Activated T-cell treated with anti-CD3 and anti-CD28 coated beads, Interleukin-2, amount 50 U/mL, for 24 hours (primary cell): ENCODE results near the gene PDGFA.

ENCODE experiments used
- DNase-seq: peaks from one replicate; pipeline ENCODE4 v3.0.0-alpha.2; 2020
- H3K27ac Mint-ChIP-seq: 2 replicates; pipeline ENCODE4 v1.8.0; 2020; ENCODE audit warnings: mild to moderate bottlenecking, mixed read lengths
- H3K27me3 Mint-ChIP-seq: 2 replicates; pipeline ENCODE4 v1.8.0; 2020; ENCODE audit warnings: mixed read lengths
- H3K36me3 Mint-ChIP-seq: 2 replicates; pipeline ENCODE4 v1.8.0; 2020; ENCODE audit warnings: low read depth, mixed read lengths
- H3K4me1 Mint-ChIP-seq: 2 replicates; pipeline ENCODE4 v1.8.0; 2020; ENCODE audit warnings: low read depth, mixed read lengths
- H3K4me3 Mint-ChIP-seq: 2 replicates; pipeline ENCODE4 v1.8.0; 2020; ENCODE audit warnings: mild to moderate bottlenecking, moderate library complexity, mixed read lengths
- H3K9me3 Mint-ChIP-seq: 2 replicates; pipeline ENCODE4 v1.8.0; 2020; ENCODE audit warnings: mixed read lengths

PDGFA gene

DNA sequence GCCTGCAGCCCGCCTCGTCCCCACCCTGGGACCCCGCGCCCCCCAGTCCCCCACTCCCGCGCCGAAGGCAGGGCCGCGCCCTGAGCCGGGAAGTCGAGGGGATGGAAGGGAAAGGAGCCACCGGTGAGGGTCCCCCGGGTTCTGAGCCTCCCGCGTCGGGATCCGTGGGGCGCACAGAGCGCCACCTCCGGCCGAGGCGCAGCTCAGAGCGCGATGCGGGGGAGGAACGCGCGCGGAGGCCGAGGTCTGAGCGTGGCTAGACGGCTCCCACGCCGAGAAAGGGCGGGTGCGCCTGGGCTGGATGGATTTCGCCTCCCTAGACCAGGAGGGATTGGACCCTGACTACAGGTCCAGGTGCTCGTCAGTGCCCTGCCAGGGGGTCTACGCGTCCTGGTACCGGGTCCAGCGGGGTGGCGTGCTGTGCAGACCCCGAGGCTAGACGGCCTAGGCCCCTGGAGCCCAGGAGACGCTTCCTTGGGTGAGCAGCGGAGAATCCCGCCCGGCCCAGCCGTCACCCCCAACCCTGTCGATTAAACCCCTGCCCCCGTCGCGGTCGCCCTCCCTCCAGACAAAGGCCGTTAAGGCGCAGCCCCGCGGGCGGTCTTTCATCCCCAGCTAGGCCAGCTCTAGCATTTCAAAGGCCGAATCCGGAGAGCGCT is 986 bp upstream of the PDGFA start:
- peaks cover 58% of the 10 kb centered on the region for H3K27me3 Mint-ChIP-seq
- peak; percentile 45 for DNase-seq
- H3K4me3 Mint-ChIP-seq = no peak overlapping the region
- H3K36me3 Mint-ChIP-seq = no peaks in the 10 kb centered on the region
- no peak overlapping the region for H3K27ac Mint-ChIP-seq
- H3K4me1 Mint-ChIP-seq = peaks cover 19% of the 10 kb centered on the region
- no peaks in the 10 kb centered on the region for H3K9me3 Mint-ChIP-seq

GRCh38 chr7:518630-519483 is 789 bp downstream of the PDGFA start:
- Mint-ChIP-seq H3K27ac (no peak overlapping the region), H3K9me3 (no peaks in the 10 kb centered on the region), H3K4me1 (peaks cover 34% of the 10 kb centered on the region), H3K4me3 (peak overlapping the region; percentile 81), H3K27me3 (peaks cover 56% of the 10 kb centered on the region), H3K36me3 (peaks cover 3% of the 10 kb centered on the region)
- DNase-seq = peak; percentile 71

- H3K27me3 Mint-ChIP-seq = peaks cover 51% of the 10 kb centered on the region
- peak overlapping the region; percentile 76 for H3K27ac Mint-ChIP-seq
- H3K4me3 Mint-ChIP-seq = peak overlapping the region; percentile 81
- H3K4me1 Mint-ChIP-seq = peaks cover 39% of the 10 kb centered on the region
- peak; percentile 47 for DNase-seq
- peaks cover 7% of the 10 kb centered on the region for H3K36me3 Mint-ChIP-seq
- H3K9me3 Mint-ChIP-seq = no peaks in the 10 kb centered on the region
These were observed 1.6 kb downstream of the PDGFA start for GRCh38 chr7:517774-518629.

DNA sequence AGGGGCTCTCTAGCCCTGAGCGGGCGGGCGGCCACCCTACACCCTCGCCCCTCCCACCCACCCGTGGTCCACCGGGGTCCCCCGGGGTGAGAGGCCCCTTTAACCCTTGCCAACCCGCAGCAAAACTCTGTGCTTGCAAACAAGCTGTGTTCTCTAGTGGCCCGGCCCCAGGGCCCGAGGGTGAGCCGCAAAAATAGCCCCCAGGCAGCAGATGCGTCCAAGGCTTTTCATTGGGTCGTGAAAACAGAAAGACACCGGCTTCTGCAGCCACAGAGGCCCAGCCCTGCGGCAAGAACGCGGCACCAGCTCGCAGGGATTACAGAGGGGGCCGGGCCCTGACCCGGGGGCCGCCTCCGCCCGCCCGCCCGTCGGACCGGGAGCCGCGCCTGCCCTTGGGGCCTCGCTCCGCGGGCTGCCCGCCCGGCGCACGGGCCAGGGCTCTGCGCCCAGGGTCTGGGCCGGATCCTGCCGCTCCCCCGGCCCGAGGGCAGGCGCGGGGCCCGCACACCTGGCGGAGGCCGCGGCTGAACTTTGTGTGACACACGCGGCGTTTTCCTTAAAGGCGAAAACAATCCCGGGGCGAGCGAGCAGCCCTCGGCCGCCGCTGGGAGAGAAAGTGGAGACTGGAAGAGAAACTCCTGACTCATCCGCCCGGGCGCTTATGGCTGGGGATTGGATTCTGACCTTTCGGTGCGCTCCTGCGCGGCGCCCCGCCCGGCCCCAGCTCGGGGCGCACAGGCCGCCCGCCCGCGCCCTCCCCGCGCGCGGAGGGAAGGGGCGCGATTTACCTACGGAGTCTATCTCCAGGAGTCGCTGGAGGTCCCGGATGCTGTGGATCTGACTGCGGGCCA is 2.8 kb downstream of the PDGFA start:
- peak overlapping the region; percentile 43 for H3K4me3 Mint-ChIP-seq
- H3K9me3 Mint-ChIP-seq = no peaks in the 10 kb centered on the region
- H3K27me3 Mint-ChIP-seq = peaks cover 46% of the 10 kb centered on the region
- H3K27ac Mint-ChIP-seq = no peak overlapping the region
- H3K4me1 Mint-ChIP-seq = peaks cover 39% of the 10 kb centered on the region
- DNase-seq = peak; percentile 54
- peaks cover 7% of the 10 kb centered on the region for H3K36me3 Mint-ChIP-seq

GRCh38 chr7:516216-516605 is 3.4 kb downstream of the PDGFA start:
- H3K4me1 Mint-ChIP-seq = peaks cover 36% of the 10 kb centered on the region
- no peak for DNase-seq
- no peak overlapping the region for H3K27ac Mint-ChIP-seq
- H3K9me3 Mint-ChIP-seq = no peaks in the 10 kb centered on the region
- H3K36me3 Mint-ChIP-seq = peaks cover 7% of the 10 kb centered on the region
- peak overlapping the region; percentile 59 for H3K4me3 Mint-ChIP-seq
- peaks cover 40% of the 10 kb centered on the region for H3K27me3 Mint-ChIP-seq

GRCh38 chr7:515628-516027 is 4.0 kb downstream of the PDGFA start:
- Mint-ChIP-seq H3K27ac (no peak overlapping the region), H3K9me3 (no peaks in the 10 kb centered on the region), H3K36me3 (peaks cover 7% of the 10 kb centered on the region), H3K4me3 (no peak overlapping the region), H3K27me3 (peaks cover 34% of the 10 kb centered on the region), H3K4me1 (peaks cover 33% of the 10 kb centered on the region)
- DNase-seq = no peak

DNA sequence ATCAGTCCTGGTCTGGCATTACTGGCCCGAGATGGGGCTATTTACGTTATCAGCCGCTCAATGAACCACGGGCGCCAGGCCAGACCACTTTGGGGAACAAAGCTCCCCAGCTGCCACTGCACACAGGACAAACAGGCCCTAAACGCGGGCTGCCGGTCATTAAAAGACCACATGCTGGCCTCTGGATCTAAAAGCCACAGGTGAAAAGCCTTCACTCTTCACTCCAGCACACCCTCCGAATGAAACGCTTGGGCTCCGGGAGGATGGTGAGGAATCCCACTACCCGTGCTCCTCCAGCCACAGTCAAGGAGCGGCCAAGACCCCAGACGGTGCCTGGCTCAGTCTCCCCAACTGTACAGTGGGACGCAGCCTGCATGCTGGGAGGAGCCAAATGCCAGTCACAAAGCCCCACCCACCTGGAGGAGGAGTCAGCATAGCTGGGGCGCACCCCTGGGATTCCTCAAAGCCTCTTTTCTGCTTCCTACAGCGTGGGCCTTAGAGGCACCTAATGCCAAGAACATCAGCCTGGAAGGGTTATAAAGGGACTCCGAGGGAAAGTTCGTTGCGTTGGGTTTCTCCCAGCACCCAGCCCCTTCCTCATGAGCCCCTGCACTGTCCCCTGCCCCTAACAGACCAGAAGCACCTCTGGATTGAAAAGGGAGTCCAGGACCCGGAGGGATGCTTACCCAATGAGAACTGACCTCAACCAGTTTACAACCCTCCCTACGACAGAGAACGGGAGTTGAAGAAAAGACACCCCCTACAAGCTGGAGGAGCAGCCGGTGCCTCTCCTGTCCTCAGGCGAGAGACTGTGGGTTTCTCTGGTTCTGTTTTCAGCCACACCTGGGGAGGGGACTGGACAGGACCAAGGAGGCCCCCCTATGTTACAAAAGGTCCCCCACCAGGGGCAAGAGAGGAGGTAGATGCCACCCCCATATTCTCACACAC is 4.7 kb downstream of the PDGFA start:
- H3K27me3 Mint-ChIP-seq = peaks cover 32% of the 10 kb centered on the region
- no peaks in the 10 kb centered on the region for H3K9me3 Mint-ChIP-seq
- peaks cover 32% of the 10 kb centered on the region for H3K4me1 Mint-ChIP-seq
- no peak overlapping the region for H3K27ac Mint-ChIP-seq
- H3K4me3 Mint-ChIP-seq = no peak overlapping the region
- H3K36me3 Mint-ChIP-seq = peaks cover 7% of the 10 kb centered on the region
- DNase-seq = peak; percentile 51

DNA sequence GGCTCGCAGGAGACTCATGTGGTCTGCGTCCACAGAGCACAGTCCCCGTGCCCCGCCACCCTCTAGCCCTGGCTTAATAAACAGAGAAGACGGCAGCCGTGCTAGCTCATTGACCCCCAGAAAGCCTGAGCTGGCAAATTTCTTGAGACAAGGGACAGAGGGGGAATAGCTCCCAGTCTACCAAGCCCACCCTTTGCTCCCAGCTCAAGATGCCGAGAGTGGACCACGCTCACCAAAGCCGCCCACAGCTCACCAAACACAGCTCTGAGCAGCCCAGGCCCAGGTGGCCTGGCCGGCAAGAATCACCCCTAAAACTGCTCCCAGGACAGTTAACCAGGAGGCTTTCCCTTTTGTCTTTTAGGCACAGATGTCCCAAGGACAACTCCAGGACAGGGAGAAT is 5.4 kb downstream of the PDGFA start:
- no peaks in the 10 kb centered on the region for H3K9me3 Mint-ChIP-seq
- H3K27me3 Mint-ChIP-seq = peaks cover 32% of the 10 kb centered on the region
- H3K4me3 Mint-ChIP-seq = peak overlapping the region; percentile 31
- H3K4me1 Mint-ChIP-seq = peaks cover 32% of the 10 kb centered on the region
- peak overlapping the region; percentile 86 for H3K27ac Mint-ChIP-seq
- H3K36me3 Mint-ChIP-seq = peaks cover 10% of the 10 kb centered on the region
- no peak for DNase-seq

- peak overlapping the region; percentile 86 for H3K27ac Mint-ChIP-seq
- peak overlapping the region; percentile 33 for H3K4me3 Mint-ChIP-seq
- peaks cover 32% of the 10 kb centered on the region for H3K4me1 Mint-ChIP-seq
- no peaks in the 10 kb centered on the region for H3K9me3 Mint-ChIP-seq
- H3K27me3 Mint-ChIP-seq = peaks cover 32% of the 10 kb centered on the region
- peak; percentile 47 for DNase-seq
- H3K36me3 Mint-ChIP-seq = peaks cover 11% of the 10 kb centered on the region
These were observed 6.0 kb downstream of the PDGFA start for GRCh38 chr7:513521-514166.

DNA sequence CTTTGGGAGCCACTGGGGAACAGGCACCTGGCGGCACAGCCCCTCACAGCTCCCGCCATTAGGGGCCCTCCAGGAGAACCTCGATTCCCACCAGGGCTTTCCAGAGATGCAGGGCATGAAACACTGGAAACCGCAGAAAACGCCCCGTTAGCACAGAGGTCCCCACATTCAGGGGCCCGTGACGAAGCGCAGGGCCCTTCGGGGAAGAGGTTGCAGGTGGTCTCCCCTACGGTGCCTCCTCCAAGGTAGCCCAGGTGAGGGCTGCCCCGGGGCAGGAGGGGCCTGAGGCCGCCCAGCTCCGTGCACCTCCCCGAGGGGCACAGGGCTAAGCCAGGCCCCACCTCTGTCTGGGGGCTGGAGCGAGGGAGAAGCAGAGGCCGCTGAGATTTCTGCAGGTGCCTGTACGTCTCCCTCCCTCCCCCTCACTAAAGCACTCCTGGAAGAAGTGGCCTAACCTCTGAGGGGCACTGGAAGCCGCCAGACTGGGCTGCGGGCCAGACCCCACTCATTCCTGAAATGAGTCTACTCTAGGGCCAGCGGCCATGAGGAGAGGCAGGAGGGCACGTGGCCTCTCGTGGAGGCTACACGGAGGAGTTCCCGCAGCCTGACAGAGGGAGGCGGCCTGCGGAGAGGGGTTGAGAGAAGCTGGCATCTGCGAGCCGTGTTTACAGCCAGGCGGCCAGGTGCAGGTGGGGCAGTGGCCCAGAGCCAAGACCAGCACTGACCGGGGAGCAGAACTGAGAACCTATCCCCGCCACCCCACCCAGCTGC is 6.9 kb downstream of the PDGFA start:
- H3K4me3 Mint-ChIP-seq = no peak overlapping the region
- H3K9me3 Mint-ChIP-seq = no peaks in the 10 kb centered on the region
- H3K36me3 Mint-ChIP-seq = peaks cover 13% of the 10 kb centered on the region
- H3K27ac Mint-ChIP-seq = no peak overlapping the region
- H3K27me3 Mint-ChIP-seq = peaks cover 26% of the 10 kb centered on the region
- no peak for DNase-seq
- H3K4me1 Mint-ChIP-seq = peaks cover 27% of the 10 kb centered on the region

- Mint-ChIP-seq H3K27ac (no peak overlapping the region), H3K4me1 (peaks cover 25% of the 10 kb centered on the region), H3K27me3 (peaks cover 24% of the 10 kb centered on the region), H3K4me3 (no peak overlapping the region), H3K9me3 (no peaks in the 10 kb centered on the region), H3K36me3 (peaks cover 13% of the 10 kb centered on the region)
- no peak for DNase-seq
These were observed 7.5 kb downstream of the PDGFA start for GRCh38 chr7:512146-512510.

DNA sequence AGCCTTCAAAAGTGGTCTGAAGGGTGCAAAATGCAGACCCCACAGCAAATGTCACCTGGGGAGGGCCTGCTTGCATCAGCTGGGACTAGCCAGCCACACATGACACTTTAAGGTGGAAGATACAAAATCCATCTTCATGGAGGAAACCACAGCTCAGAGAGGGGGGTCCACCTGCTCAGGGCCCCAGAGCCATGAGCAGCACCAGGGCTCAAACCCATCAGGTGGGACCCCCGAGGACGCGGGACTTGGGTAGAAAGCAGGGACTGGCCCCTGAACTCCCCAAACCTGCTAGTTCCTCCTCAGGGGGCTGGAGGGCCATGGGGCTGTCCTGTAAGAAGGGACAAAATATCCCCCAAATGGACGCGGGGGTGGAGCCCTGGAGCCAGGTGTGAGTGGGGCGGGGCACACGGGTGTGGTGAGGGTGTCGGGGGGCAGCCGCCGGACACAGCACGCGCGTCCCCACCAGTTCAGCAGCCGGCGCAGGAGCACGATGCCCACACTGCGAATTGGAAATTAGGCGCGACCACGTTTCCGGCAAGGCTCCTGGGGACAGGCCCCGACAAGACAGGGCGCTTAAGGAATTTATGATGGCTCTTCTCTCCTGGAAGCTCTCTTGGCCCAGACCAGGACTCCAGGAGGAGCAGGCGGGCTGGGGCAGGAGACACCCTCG is 8.0 kb downstream of the PDGFA start:
- H3K27me3 Mint-ChIP-seq = peaks cover 24% of the 10 kb centered on the region
- DNase-seq = no peak
- H3K36me3 Mint-ChIP-seq = peaks cover 13% of the 10 kb centered on the region
- no peak overlapping the region for H3K4me3 Mint-ChIP-seq
- H3K4me1 Mint-ChIP-seq = peaks cover 25% of the 10 kb centered on the region
- no peaks in the 10 kb centered on the region for H3K9me3 Mint-ChIP-seq
- no peak overlapping the region for H3K27ac Mint-ChIP-seq
